H1 (cell line): Measurements from ENCODE around the gene PPIH. TPM values are rescaled to one million over a fixed set of nuclear protein-coding genes. Genes with fewer than 3 reads are reported as not detected.

Experiments
- CTCF ChIA-PET: fragments of 300-600 bp; sonication (Branson Sonifier 250); formaldehyde crosslinking; loops from one replicate; lab custom pipeline; 2021; ENCODE audit not compliant: partially characterized antibody; lab: Charles Lee
- POLR2A ChIA-PET: fragments of 300-600 bp; sonication (Branson Sonifier 250); formaldehyde crosslinking; loops from one replicate; lab custom pipeline; 2021; ENCODE audit warnings: inconsistent platforms; ENCODE audit not compliant: partially characterized antibody; lab: Charles Lee
- DNase-seq, 2 experiments: peaks; one replicate each; pipeline versions ENCODE4 v3.0.0 to v3.0.0-alpha.2; 2010 to 2022; ENCODE audit warnings: low spot score in 2 of 2, low read depth in 1 of 2, mixed read lengths in 1 of 2
- FAIRE-seq: peaks from 2 replicates; lab custom pipeline; 2011; peaks lifted over from hg19 to GRCh38; lab: Jason Lieb, UNC
- H2AFZ ChIP-seq: 2 replicates; pipeline ENCODE4 v1.8.1; 2012; ENCODE audit warnings: low read length, inconsistent platforms
- H2AK5ac ChIP-seq: 2 replicates; pipeline ENCODE4 v1.6.1; 2013; ENCODE audit warnings: low read depth, low read length
- H2BK120ac ChIP-seq: replicated peaks from 2 replicates; pipeline ENCODE3; 2013; ENCODE audit warnings: low read depth, low read length, inconsistent platforms
- H2BK12ac ChIP-seq: 2 replicates; pipeline ENCODE4 v1.6.1; 2013; ENCODE audit warnings: low read depth, low read length
- H2BK15ac ChIP-seq: 2 replicates; pipeline ENCODE4 v1.6.1; 2013; ENCODE audit warnings: low read length
- H2BK20ac ChIP-seq: 2 replicates; pipeline ENCODE4 v1.6.1; 2013; ENCODE audit warnings: low read length
- H2BK5ac ChIP-seq: 2 replicates; pipeline ENCODE4 v1.6.1; 2013; ENCODE audit warnings: low read depth, low read length
- H3K14ac ChIP-seq: 2 replicates; pipeline ENCODE4 v1.6.1; 2013; ENCODE audit warnings: inconsistent platforms; ENCODE audit not compliant: insufficient read length
- H3K18ac ChIP-seq: 2 replicates; pipeline ENCODE4 v1.6.1; 2013; ENCODE audit warnings: low read length; ENCODE audit errors: extremely low read depth
- H3K23ac ChIP-seq: 2 replicates; pipeline ENCODE4 v1.6.1; 2013; ENCODE audit warnings: inconsistent platforms; ENCODE audit not compliant: insufficient read length
- H3K23me2 ChIP-seq: 2 replicates; pipeline ENCODE4 v1.6.1; 2013; ENCODE audit warnings: low read depth, low read length
- H3K27ac ChIP-seq: 2 replicates; pipeline ENCODE4 v1.6.1; 2011; ENCODE audit warnings: low read depth, low read length, inconsistent platforms
- H3K27me3 ChIP-seq, 4 experiments: replicated peaks in 1 of 4; 1 replicate in 1 of 4; 2 replicates in 3 of 4; pipeline versions ENCODE4 v1.6.1 to v1.8.1; 2011 to 2013; ENCODE audit warnings: low read length in 3 of 4, mild to moderate bottlenecking in 3 of 4, inconsistent platforms in 2 of 4, mixed read lengths in 2 of 4, moderate library complexity in 1 of 4; ENCODE audit not compliant: control insufficient read depth in 3 of 4, insufficient read depth in 3 of 4; ENCODE audit errors: extremely low read depth in 1 of 4
- H3K36me3 ChIP-seq, 4 experiments: 2 replicates each; pipeline versions ENCODE4 v1.6.1 to v1.8.1; 2011 to 2013; ENCODE audit warnings: mild to moderate bottlenecking in 4 of 4, low read length in 3 of 4, moderate library complexity in 2 of 4, control low read depth in 1 of 4, inconsistent platforms in 1 of 4; ENCODE audit not compliant: insufficient read depth in 4 of 4, control insufficient read depth in 2 of 4
- H3K4ac ChIP-seq: replicated peaks from 2 replicates; pipeline ENCODE3; 2013; ENCODE audit warnings: low read length, low read depth, mixed read lengths, inconsistent platforms; ENCODE audit not compliant: insufficient read length
- H3K4me1 ChIP-seq, 4 experiments: replicated peaks in 1 of 4; 1 replicate in 1 of 4; 2 replicates in 3 of 4; pipeline versions ENCODE4 v1.6.1 to v1.8.1; 2011 to 2013; ENCODE audit warnings: low read length in 3 of 4, inconsistent platforms in 2 of 4, mixed read lengths in 1 of 4; ENCODE audit not compliant: insufficient read depth in 4 of 4, control insufficient read depth in 3 of 4
- H3K4me2 ChIP-seq, 2 experiments: 2 replicates each; pipeline versions ENCODE4 v1.6.1 to v1.8.1; 2011 to 2013; ENCODE audit warnings: low read depth in 2 of 2, low read length in 2 of 2, control low read depth in 1 of 2, inconsistent platforms in 1 of 2, mild to moderate bottlenecking in 1 of 2; ENCODE audit not compliant: insufficient read depth in 1 of 2
- H3K4me3 ChIP-seq, 4 experiments: fragments of 200-600, 300-600 bp in 1 of 4; sonication (generic), shearing (Covaris generic), sonication (Bioruptor Twin) in 1 of 4; 2 replicates each; pipeline versions ENCODE4 v1.5.1 to v1.8.1; 2011 to 2016; ENCODE audit warnings: low read length in 4 of 4, low read depth in 3 of 4, control low read depth in 2 of 4, inconsistent platforms in 2 of 4, mild to moderate bottlenecking in 2 of 4, mixed read lengths in 1 of 4, moderate library complexity in 1 of 4; ENCODE audit not compliant: insufficient read depth in 2 of 4; ENCODE audit errors: extremely low read depth in 1 of 4
- H3K56ac ChIP-seq: replicated peaks from 2 replicates; pipeline ENCODE3; 2013; ENCODE audit warnings: low read depth, mild to moderate bottlenecking, mixed read lengths, low read length, inconsistent platforms; ENCODE audit not compliant: insufficient read length
- H3K79me1 ChIP-seq: 2 replicates; pipeline ENCODE4 v1.6.1; 2013; ENCODE audit warnings: low read depth, low read length, control low read depth
- H3K79me2 ChIP-seq, 2 experiments: 2 replicates each; pipeline versions ENCODE4 v1.6.1 to v1.8.1; 2012 to 2013; ENCODE audit warnings: low read length in 2 of 2, mild to moderate bottlenecking in 2 of 2, inconsistent platforms in 1 of 2; ENCODE audit not compliant: insufficient read depth in 2 of 2, control insufficient read depth in 1 of 2
- H3K9ac ChIP-seq, 4 experiments: replicated peaks in 1 of 4; 1 replicate in 1 of 4; 2 replicates in 3 of 4; pipeline versions ENCODE4 v1.6.1 to v1.8.1; 2011 to 2013; ENCODE audit warnings: low read depth in 3 of 4, low read length in 3 of 4, control low read depth in 2 of 4, mild to moderate bottlenecking in 2 of 4, moderate library complexity in 2 of 4, inconsistent platforms in 1 of 4; ENCODE audit errors: extremely low read depth in 1 of 4
- H3K9me3 ChIP-seq, 2 experiments: 2 replicates each; pipeline versions ENCODE4 v1.6.1 to v1.8.1; 2012 to 2013; ENCODE audit warnings: mild to moderate bottlenecking in 2 of 2, moderate library complexity in 2 of 2, control low read depth in 1 of 2, inconsistent platforms in 1 of 2, low read depth in 1 of 2, low read length in 1 of 2, mixed read lengths in 1 of 2; ENCODE audit not compliant: insufficient read depth in 2 of 2
- H4K20me1 ChIP-seq, 2 experiments: replicated peaks in 1 of 2; 2 replicates each; pipeline versions ENCODE3 to v1.8.1; 2011 to 2013; ENCODE audit warnings: inconsistent platforms in 2 of 2, low read length in 2 of 2, mild to moderate bottlenecking in 1 of 2; ENCODE audit not compliant: insufficient read depth in 2 of 2, control insufficient read depth in 1 of 2
- H4K5ac ChIP-seq: 2 replicates; pipeline ENCODE4 v1.6.1; 2013; ENCODE audit warnings: low read length, low read depth, mixed read lengths, inconsistent platforms; ENCODE audit not compliant: insufficient read length
- H4K8ac ChIP-seq: 2 replicates; pipeline ENCODE4 v1.8.0; 2013; ENCODE audit warnings: mild to moderate bottlenecking, moderate library complexity, low read length, inconsistent platforms; ENCODE audit not compliant: insufficient read depth; ENCODE audit errors: extremely low read depth
- H4K91ac ChIP-seq: replicated peaks from 2 replicates; pipeline ENCODE3; 2013; ENCODE audit warnings: low read length, mixed read lengths, inconsistent platforms; ENCODE audit not compliant: insufficient read length
- ATF2 ChIP-seq: IDR thresholded peaks from 2 replicates; pipeline ENCODE4 v1.6.1; 2012; ENCODE audit warnings: low read length, inconsistent platforms
- BACH1 ChIP-seq: IDR thresholded peaks from 2 replicates; pipeline ENCODE4 v1.6.1; 2012; ENCODE audit warnings: low read length, improper control_type of control experiment
- CEBPB ChIP-seq: IDR thresholded peaks from 2 replicates; pipeline ENCODE4 v1.6.1; 2012; ENCODE audit warnings: low read depth, low read length
- GTF2F1 ChIP-seq: IDR thresholded peaks from 2 replicates; pipeline ENCODE4 v1.6.1; 2012; ENCODE audit warnings: low read depth, low read length, improper control_type of control experiment, borderline replicate concordance
- POU5F1 ChIP-seq: IDR thresholded peaks from 2 replicates; pipeline ENCODE4 v1.6.1; 2011; ENCODE audit warnings: low read depth, mild to moderate bottlenecking, low read length, moderate library complexity
- RAD21 ChIP-seq, 2 experiments: IDR thresholded peaks in 1 of 2; conservative IDR thresholded peaks in 1 of 2; 2 replicates each; pipeline ENCODE4 v1.6.1; 2011; ENCODE audit warnings: low read depth in 2 of 2, low read length in 2 of 2, improper control_type of control experiment in 1 of 2, inconsistent platforms in 1 of 2, mild to moderate bottlenecking in 1 of 2, moderate library complexity in 1 of 2
- RFX5 ChIP-seq: IDR thresholded peaks from 2 replicates; pipeline ENCODE4 v1.6.1; 2011; ENCODE audit warnings: low read depth, low read length, improper control_type of control experiment, borderline replicate concordance
- RXRA ChIP-seq: IDR thresholded peaks from 2 replicates; pipeline ENCODE4 v1.6.1; 2011; ENCODE audit warnings: low read depth, mild to moderate bottlenecking, low read length, moderate library complexity; ENCODE audit not compliant: insufficient read depth
- SAP30 ChIP-seq: fragments of 300-600 bp; sonication (generic); IDR thresholded peaks from 2 replicates; pipeline ENCODE4 v1.7.1; 2012; ENCODE audit warnings: low read length, moderate library complexity, mild to moderate bottlenecking, inconsistent platforms; ENCODE audit not compliant: insufficient read depth, insufficient replicate concordance
- USF2 ChIP-seq: IDR thresholded peaks from 2 replicates; pipeline ENCODE4 v1.6.1; 2011; ENCODE audit warnings: low read length, improper control_type of control experiment
- ZNF274 ChIP-seq: IDR thresholded peaks from 2 replicates; pipeline ENCODE4 v1.7.0; 2012; ENCODE audit warnings: low read length, borderline replicate concordance; ENCODE audit errors: extremely low read depth
- WGBS, 2 experiments: shearing (Covaris generic) in 1 of 2; methylation state at CpG; one replicate each; pipeline versions ENCODE4 v1.1.6 to v1.1.7; 2013 to 2015; ENCODE audit warnings: low lambda C conversion rate in 2 of 2, mixed read lengths in 2 of 2, inconsistent platforms in 1 of 2, low coverage in 1 of 2, missing lambda C conversion rate in 1 of 2; ENCODE audit not compliant: insufficient replicate concordance in 2 of 2, insufficient coverage in 1 of 2, insufficient read length in 1 of 2; ENCODE audit errors: extremely low coverage in 1 of 2, missing lambda C conversion rate in 1 of 2; 5-methylcytosine and 5-hydroxymethylcytosine counted together
- polyA plus RNA-seq, 7 experiments: library from polyadenylated mRNA; depleted of rRNA in 3 of 7; stranded (reverse) in 5 of 7; unstranded in 2 of 7; fragments of >200 nt in 5 of 7; fragments of 200-250 nt in 2 of 7; gene quantifications; 1 replicate in 5 of 7; 2 replicates in 1 of 7; 4 replicates in 1 of 7; pipeline versions ENCODE4 v1.2.1 to v1.2.3, GENCODE V29; 2011 to 2013; ENCODE audit warnings: missing spikeins in 2 of 7, mixed read lengths in 2 of 7
- total RNA-seq: library from RNA; stranded (reverse); fragmentation: NEBNext Ultra II Directional; extraction: Animal tissue kit (Norgen Biotek cat#: 25700); gene quantifications from 2 replicates; pipeline ENCODE4 v1.2.1, GENCODE V29; 2021

The PPIH gene
- total and polyA plus RNA-seq, 2 of the 8 experiments (the other 6 are each of a cell fraction or from before 2014, with no cell fraction given): 78.1 to 91.5 TPM

GRCh38 chr1:42675467-42675866, 17.2 kb downstream of the PPIH start:
- no peaks in the 10 kb centered on the region for H3K23me2 ChIP-seq
- no peak overlapping the region for H3K18ac ChIP-seq
- H4K20me1 ChIP-seq: no peaks in the 10 kb centered on the region
- H3K79me2 ChIP-seq: peaks cover 0 to 7% of the 10 kb centered on the region in 2 experiments; a peak in 1 of 4 replicates
- no peaks in the 10 kb centered on the region for H3K79me1 ChIP-seq
- no peak overlapping the region for H3K14ac ChIP-seq
- ChIA-PET POLR2A (interaction anchor here (0.7 to 1.7 kb wide), 4 partner anchors 10 to 22 kb away, joined by 3 to 4 read pairs (median 4); no protein-coding TSS in a partner anchor), CTCF (interaction anchor here (0.6 to 1.2 kb wide), 5 partner anchors 13 to 528 kb away, joined by 3 to 4 read pairs (median 3); no protein-coding TSS in a partner anchor)
- H2AFZ ChIP-seq: no peak overlapping the region
- no peak overlapping the region for H2BK12ac ChIP-seq
- H3K4me2 ChIP-seq: no peak overlapping the region
- H3K27ac ChIP-seq: no peak overlapping the region
- FAIRE-seq: no peak
- H2BK20ac ChIP-seq: no peak overlapping the region
- 92% methylated on average over 3 of the region's 3 CpGs; no CpG with 5 or more reads in 1 of the 2 experiments for WGBS, 2 experiments
- no peak overlapping the region for H2AK5ac ChIP-seq
- no peaks in the 10 kb centered on the region for H3K27me3 ChIP-seq
- H3K4ac ChIP-seq: no peak overlapping the region
- H3K9me3 ChIP-seq: no peaks in the 10 kb centered on the region
- no peak for DNase-seq
- H3K56ac ChIP-seq: no peak overlapping the region
- H2BK15ac ChIP-seq: no peak overlapping the region
- no peaks in the 10 kb centered on the region for H3K4me1 ChIP-seq
- H4K91ac ChIP-seq: no peak overlapping the region
- peaks cover 0 to 25% (median 5%) of the 10 kb centered on the region in 4 experiments; a peak in 4 of 8 replicates for H3K36me3 ChIP-seq
- no peak overlapping the region for H4K8ac ChIP-seq
- no peak overlapping the region for H3K9ac ChIP-seq
- H4K5ac ChIP-seq: no peak overlapping the region
- no peak overlapping the region for H3K4me3 ChIP-seq
- H3K23ac ChIP-seq: no peak overlapping the region
- H2BK5ac ChIP-seq: no peak overlapping the region
- no peak overlapping the region for H2BK120ac ChIP-seq
- TF ChIP-seq ZNF274 (no peak), GTF2F1 (no peak), RXRA (no peak), CEBPB (no peak), BACH1 (no peak), RAD21 (IDR thresholded peaks at IDR 0.05 in 1 of 2, conservative IDR thresholded peaks at IDR 0.05 in 1 of 2; ENCODE audit: low read depth in 2 of 2, low read length in 2 of 2) (no peak), SAP30 (no peak), RFX5 (no peak), ATF2 (no peak), POU5F1 (no peak), USF2 (no peak)
